ENCODE measurements around the gene RUSF1.

DNA sequence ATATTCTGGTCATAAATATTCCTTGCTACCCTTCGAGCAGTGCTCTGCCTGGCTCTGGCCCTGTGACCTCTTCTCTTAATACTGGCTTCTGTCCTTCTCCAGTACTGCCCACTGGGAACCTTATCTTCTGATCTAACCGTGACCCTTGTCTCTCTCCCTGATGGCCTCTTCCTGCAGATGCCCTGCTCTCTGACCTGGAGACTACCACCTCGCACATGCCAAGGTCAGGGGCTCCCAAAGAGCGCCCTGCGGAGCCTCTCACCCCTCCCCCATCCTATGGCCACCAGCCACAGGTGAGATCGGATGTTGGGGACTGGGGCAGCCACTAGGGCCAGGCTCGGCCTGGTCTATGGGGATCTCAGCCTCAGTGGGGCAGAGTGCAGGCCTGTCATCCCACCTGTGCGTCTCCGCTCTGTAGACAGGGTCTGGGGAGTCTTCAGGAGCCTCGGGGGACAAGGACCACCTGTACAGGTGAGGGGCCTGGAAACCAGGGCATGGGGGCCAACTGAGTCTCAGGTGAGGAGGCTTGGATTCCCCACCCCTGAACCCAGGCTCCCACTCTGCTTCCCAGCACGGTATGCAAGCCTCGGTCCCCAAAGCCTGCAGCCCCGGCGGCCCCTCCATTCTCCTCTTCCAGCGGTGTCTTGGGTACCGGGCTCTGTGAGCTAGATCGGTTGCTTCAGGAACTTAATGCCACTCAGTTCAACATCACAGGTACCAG is 34.8 kb downstream of the RUSF1 start:
- TF ChIP-seq POLR2A (IDR thresholded peaks at IDR 0.05), result no peak
- TF ChIP-seq POLR2AphosphoS5 (IDR thresholded peaks at IDR 0.05), result no peak
- TF ChIP-seq EP300 (IDR thresholded peaks at IDR 0.05), result no peak
- TF ChIP-seq, protein P1, sequence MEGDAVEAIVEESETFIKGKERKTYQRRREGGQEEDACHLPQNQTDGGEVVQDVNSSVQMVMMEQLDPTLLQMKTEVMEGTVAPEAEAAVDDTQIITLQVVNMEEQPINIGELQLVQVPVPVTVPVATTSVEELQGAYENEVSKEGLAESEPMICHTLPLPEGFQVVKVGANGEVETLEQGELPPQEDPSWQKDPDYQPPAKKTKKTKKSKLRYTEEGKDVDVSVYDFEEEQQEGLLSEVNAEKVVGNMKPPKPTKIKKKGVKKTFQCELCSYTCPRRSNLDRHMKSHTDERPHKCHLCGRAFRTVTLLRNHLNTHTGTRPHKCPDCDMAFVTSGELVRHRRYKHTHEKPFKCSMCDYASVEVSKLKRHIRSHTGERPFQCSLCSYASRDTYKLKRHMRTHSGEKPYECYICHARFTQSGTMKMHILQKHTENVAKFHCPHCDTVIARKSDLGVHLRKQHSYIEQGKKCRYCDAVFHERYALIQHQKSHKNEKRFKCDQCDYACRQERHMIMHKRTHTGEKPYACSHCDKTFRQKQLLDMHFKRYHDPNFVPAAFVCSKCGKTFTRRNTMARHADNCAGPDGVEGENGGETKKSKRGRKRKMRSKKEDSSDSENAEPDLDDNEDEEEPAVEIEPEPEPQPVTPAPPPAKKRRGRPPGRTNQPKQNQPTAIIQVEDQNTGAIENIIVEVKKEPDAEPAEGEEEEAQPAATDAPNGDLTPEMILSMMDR (IDR thresholded peaks at IDR 0.05), result no peak
